ENCODE data around the gene RAB1B.

Gene RAB1B

DNA sequence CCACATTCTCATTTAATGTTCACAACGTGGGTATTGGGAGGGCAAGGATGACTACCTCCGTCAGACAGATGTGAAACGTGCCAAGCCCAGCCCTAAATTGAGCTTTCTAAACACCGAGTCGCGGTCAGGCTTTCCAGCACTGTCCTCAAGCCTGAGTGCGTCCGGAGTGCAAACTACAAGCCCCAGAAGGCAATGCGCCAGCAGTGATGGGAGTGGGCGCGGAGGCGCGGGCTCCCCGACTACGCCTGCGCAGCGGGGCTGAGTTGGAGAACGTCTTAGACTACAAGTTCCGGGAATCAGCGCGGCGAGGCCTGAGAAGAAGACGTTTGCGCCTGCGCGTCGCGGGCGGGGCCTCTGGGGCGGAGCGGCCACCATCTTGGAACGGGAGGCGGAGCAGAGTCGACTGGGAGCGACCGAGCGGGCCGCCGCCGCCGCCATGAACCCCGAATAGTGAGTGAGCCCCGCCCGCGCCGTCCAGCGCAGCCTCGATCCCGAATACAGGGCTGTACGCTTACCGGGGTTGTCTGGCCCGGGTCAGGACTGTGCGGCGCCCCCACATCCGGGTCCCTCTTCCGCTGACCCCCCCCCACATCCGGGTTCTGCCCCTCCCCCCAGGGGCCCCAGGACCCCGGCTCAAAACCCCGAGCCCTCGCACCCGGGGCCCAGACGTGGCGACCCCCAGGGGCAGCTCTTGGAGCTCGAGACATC, at the start of gene RAB1B:
Gene RAB1B, plus strand, starts transcription at position 396 of the 708 bp plus-strand sequence. Its CDS starts 41 bp downstream, at position 437.
- peak; percentile 98 to 99 for DNase-seq (ENCODE audit: low read depth in 2 of 2)

DNA sequence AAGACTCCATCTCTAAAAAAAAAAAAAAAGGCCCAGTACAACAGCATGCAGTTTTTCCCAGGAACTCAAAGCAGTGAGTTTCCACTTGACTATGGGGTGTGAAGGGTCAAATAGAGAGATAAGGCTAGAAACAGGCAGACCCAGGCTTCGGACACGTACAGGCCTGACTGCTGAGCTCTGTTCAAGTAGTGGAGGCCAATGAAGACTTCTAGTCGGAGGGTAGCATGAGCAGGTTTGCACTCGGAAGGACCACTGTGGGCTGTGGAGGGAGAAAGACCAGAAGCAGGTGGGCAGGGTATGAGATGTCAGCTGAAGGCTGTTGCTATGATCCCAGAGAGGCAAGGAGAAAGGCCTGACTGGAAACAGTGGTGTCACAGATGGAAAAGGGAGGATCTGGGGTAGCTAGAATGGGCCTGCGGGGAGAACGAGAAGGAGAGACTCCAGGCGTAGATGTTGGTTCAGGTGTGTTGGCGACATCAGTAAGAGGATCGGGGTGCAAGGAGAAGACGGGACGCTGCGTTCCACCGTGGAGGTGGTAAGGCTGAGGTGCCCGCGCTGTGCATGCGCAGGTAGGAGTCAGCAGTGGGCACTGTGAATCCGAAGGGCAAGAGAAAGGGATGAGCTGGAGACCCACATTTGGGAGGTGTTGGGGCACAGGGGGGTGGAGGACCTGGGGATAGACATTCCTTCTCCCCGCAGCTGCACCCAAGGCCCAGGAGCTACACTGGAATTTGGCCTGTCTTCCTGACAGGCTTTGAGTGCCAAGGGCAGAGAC, 49.4 kb upstream of the RAB1B start:
- DNase-seq (ENCODE audit: low read depth in 2 of 2) = no peak

DNA sequence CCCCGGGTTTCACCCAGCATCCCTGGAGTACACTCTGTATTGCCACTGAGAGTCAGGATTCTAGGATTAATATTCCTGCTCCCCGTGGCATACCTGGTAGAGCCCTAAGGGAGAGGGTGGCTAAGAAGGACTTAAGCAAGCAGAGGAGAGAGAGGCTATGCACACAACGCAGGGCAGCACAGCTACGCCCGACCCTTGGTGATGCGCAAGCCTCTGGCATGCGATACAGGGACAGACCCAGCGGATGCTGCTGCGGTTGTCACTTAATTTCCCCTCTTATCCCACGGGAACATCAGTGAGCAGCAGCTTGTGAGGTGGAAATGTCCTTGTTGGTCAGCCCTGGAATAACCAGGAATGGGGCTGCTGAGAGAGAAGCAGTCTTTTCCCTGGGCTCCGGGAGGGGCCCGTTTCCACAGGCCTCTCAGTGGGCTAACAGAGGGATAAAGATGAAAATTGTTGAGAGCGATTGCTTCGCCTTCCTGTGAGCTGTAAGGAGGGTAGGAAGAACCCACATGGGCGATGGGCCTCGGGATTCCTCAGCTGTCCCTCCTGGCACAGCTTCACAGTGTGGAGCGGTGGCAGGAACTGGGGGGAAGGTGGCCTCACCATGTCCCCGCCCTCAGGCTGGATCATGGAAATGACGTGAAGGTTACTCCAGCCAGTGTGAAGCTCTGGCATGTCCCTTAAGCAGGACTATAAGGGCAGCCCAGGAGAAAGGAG, 48.4 kb upstream of the RAB1B start:
- DNase-seq (ENCODE audit: low read depth in 2 of 2) = no peak

- no peak for DNase-seq (ENCODE audit: low read depth in 2 of 2)
Observed at GRCh38 chr11:66220566-66220935, 47.9 kb upstream of the RAB1B start.

DNA sequence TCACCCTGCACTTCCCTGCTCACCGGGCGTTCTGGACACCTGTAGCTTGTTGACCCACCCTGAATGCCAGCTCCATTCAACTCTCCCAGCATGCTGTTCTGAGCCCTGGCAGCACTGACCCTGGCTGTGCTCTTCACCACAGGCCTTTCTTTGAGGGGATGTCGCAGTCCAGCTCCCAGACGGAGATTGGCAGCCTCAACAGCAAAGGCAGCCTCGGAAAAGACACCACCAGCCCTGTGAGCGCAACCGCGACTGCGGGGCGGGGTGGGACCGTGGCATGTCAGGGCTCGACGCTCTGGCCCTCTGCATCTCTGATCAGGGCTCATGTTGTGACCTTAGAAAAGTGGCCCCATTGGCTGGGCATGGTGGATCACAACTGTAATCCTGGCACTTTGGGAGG, 47.4 kb upstream of the RAB1B start:
- DNase-seq (ENCODE audit: low read depth in 2 of 2) = no peak

DNA sequence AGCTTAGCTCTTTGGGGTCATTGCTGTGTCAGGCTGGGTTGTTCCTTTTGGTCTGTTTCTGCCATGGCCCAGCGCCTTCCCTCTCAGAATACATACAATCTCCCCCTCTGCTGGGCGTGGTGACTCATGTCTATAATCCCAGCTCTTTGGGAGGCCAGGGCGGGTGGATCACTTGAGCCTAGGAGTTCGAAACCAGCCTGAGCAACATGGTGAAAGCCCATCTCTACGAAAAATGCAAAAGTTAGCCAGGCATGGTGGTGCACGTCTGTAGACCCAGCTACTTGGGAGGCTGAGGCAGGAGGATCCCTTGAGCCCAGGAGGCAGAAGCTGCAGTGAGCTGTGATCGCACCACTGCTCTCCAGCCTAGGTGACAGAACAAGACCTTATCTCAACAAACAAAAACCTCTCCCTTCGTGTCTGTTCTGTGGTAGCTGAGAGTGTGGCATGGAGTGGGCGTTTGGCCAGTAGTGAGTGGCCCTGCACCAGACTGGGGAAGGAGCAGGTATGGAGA, 46.7 kb upstream of the RAB1B start:
- no peak for DNase-seq (ENCODE audit: low read depth in 2 of 2)

DNA sequence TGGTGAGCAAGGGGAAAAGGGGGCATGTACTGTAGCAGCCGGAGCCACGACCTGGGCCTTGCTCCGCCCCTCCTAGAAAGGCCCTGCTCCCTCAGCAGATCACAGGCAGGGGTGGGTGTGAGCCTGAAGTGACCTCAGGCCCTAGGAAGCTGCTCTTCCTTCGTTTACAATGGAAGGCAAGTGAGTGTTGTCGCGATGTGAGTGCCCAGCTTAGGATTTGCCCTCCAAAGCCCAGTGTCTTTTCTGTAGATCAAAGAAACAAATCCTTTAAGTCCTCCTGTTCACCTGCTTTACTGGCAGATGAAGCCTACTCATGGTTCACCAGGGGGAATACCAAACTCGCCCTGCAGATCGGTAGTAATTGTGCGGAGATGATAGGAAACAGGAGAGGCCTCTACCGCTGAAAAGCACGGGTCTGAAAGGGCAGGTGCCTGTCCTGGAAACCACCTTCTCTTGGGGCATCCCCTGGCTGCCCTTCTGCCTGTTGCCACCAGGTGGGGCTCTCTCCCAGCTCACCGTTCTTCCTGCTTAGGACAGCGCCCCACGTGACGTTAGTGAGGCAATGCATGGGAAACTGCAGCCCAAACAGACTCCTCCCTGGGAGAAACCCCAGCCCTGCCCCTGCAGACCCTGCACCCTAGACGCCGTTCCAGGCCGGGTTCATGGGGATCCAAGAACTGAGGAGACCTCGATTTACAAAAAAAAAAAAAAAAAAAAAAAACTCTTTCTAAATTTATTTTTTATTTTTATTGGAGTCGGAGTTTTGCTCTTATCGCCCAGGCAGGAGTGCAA, 45.9 kb upstream of the RAB1B start:
- peak; percentile 53 to 55 for DNase-seq (ENCODE audit: low read depth in 2 of 2)

GRCh38 chr11:66224226-66224855, 44.1 kb upstream of the RAB1B start:
- DNase-seq (ENCODE audit: low read depth in 2 of 2) = no peak

GRCh38 chr11:66225066-66225465, 43.4 kb upstream of the RAB1B start:
- no peak for DNase-seq (ENCODE audit: low read depth in 2 of 2)

DNA sequence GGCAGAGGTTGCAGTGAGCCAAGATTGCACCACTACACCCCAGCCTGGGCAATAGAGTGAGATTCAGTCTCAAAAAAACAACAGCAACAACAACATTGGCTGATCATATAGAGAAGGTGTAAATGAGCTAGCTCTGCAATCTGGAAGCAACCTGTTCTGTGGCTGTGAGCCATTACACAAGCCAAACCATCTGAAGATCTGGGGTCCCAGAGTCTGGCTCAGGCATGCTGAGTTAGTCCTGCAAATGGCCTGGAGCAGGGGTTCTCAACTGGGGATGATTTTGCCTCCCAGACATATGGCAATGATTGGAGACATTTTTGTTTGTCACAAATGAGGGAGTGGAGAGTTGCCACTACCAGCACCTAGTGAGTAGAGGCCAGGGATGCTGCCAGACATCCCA, 42.3 kb upstream of the RAB1B start:
- DNase-seq (ENCODE audit: low read depth in 2 of 2) = no peak

GRCh38 chr11:66227700-66228099, 40.7 kb upstream of the RAB1B start:
- no peak for DNase-seq (ENCODE audit: low read depth in 2 of 2)

- DNase-seq (ENCODE audit: low read depth in 2 of 2) = no peak
Observed at GRCh38 chr11:66228521-66228920, 39.9 kb upstream of the RAB1B start.

- no peak for DNase-seq (ENCODE audit: low read depth in 2 of 2)
Observed at GRCh38 chr11:66230156-66230555, 38.3 kb upstream of the RAB1B start.

GRCh38 chr11:66230978-66231377, 37.5 kb upstream of the RAB1B start:
- no peak for DNase-seq (ENCODE audit: low read depth in 2 of 2)

DNA sequence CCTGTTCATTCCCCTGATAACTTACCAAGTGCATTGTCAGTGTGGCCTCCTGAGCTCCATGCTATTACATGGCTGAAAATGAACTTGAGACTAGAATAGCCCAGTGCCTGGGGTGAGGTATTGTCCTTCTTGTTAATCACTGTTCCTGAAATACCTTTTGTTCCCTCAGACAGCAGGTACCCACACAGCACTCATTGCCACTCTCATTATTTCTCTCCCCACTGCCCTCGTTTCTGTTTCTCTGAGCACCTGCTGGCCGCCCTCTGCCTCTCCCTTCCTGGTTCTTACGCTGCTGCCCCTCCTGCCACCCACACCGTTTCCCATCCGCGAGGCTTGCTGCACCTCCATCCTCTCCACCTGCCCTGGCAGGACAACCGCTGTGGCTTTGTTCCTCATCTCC, 36.9 kb upstream of the RAB1B start:
- DNase-seq (ENCODE audit: low read depth in 2 of 2) = no peak

DNA sequence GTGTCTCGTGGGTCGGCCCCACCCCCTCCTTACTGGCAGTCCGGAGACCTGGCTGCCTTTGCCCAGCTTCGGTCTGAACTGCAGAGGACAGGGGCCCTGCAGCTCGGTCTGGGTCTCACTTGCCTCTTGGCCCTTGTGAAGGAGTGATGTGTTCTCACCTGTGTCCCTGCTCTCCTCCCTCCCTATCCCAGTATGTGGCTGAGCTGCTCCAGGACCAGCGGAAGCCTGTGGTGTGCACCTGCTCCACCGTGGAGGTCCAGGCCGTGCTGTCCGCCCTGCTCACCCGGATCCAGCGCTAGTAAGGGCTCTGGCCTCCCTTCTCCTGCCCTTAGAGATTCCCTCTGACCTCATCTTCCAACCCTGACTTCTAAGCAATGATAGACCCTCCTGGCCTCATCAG, 35.7 kb upstream of the RAB1B start:
- DNase-seq (ENCODE audit: low read depth in 2 of 2) = no peak

DNA sequence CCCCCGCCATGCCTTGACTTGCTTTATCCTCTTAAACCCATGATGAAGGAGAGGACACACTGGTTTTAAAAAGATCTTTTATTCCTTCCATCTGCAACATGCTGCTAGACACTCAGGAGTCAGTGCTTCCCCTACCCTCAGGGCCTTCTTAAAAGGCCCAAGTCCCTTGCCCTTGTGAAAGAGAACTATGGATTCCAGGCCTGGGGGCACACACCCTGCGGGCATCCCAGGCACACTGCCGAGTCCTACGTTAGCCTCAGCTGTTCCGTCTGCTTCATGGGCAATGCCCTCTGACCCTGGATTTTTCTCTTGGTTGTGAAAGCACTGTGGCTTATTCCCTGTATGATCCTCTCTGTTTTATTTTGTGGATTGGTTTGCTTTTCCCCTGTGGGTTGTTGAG, 35.1 kb upstream of the RAB1B start:
- no peak for DNase-seq (ENCODE audit: low read depth in 2 of 2)

DNA sequence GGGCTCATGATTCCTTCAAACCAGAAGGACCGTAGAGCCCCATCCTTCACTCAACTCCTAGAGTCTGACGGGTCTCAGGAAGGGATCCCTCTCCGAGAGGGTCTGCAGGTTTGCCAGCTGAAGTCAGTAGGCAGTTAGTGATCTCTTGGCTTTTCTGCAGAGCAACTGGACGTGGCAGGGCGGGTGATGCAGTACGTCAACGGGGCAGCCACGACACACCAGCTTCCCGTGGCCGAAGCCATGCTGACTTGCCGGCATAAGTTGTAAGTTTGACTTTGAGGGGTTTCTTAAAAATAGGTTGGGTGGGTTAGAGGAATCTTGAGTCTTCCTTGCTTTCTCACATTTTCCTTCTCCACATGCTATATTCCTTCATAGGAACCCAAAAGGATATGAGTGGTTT, 33.3 kb upstream of the RAB1B start:
- DNase-seq (ENCODE audit: low read depth in 2 of 2) = no peak

GRCh38 chr11:66237867-66238266, 30.6 kb upstream of the RAB1B start:
- DNase-seq (ENCODE audit: low read depth in 2 of 2) = no peak

- DNase-seq (ENCODE audit: low read depth in 2 of 2) = no peak
Observed at GRCh38 chr11:66238786-66239413, 29.5 kb upstream of the RAB1B start.

- DNase-seq (ENCODE audit: low read depth in 2 of 2) = no peak
Observed at GRCh38 chr11:66239511-66239910, 28.9 kb upstream of the RAB1B start.
